Measurements from ENCODE around the gene FKBP1A. TPM values are rescaled to one million over a fixed set of nuclear protein-coding genes. Genes with fewer than 3 reads are reported as not detected.

Gene FKBP1A
- 49.2 and 57.2 TPM in 2 replicates for total RNA-seq (2011; cell fraction: chromatin; rRNA removed; ENCODE audit: low replicate concordance)
- total RNA-seq (2011; cell fraction: nucleolus; rRNA removed) = 36.9 and 40.8 TPM in 2 replicates
- 62.6 and 96.7 TPM in 2 replicates for total RNA-seq (2011; cell fraction: nucleoplasm; rRNA removed)
- total RNA-seq (2014; rRNA removed) (48.8 and 78.3 TPM in 2 replicates), total RNA-seq (2014; rRNA removed; fragmentation: Illumina TruSeq; extraction: Trizol) (69.9 and 73.3 TPM in 2 replicates), total RNA-seq (2015; rRNA removed; fragmentation: Illumina TruSeq; extraction: Trizol) (86.0 and 89.6 TPM in 2 replicates), total RNA-seq (2021) (176 and 177 TPM in 2 replicates), polyA plus RNA-seq (2011; rRNA removed) (368 and 488 TPM in 2 replicates), polyA plus RNA-seq (2014; fragmentation: Illumina TruSeq; extraction: Trizol) (451 and 502 TPM in 2 replicates), polyA plus RNA-seq (2014; fragmentation: Nextera tagmentation; extraction: Ambion mirVana) (10 to 100 TPM; 63.5 to 82.4 TPM), polyA plus RNA-seq (2014; rRNA removed) (193 and 223 TPM in 2 replicates), polyA minus RNA-seq (2011; rRNA and poly(A)+ RNA removed) (152 and 189 TPM in 2 replicates), Bru-seq, nascent RNA (percentile 92 among the genes with signal in this experiment), BruChase-seq, experiment 1, labeled RNA remaining after a 2-hour chase (percentile 96 among the genes with signal in this experiment), BruChase-seq, experiment 2, labeled RNA remaining after a 6-hour chase (percentile 95 among the genes with signal in this experiment)
- 363 and 764 TPM in 2 replicates for polyA plus RNA-seq (2011; cell fraction: cytosol; rRNA removed)
- polyA plus RNA-seq (2011; cell fraction: nucleus; rRNA removed) = 155 and 276 TPM in 2 replicates
- polyA plus RNA-seq (2012) = 216 and 222 TPM in 2 replicates
- polyA minus RNA-seq (2011; cell fraction: cytosol; rRNA and poly(A)+ RNA removed) = 74.7 and 81.8 TPM in 2 replicates
- polyA minus RNA-seq (2011; cell fraction: nucleus; rRNA and poly(A)+ RNA removed) = 17.6 and 53.8 TPM in 2 replicates
- long read RNA-seq, experiment 1, transcript FKBP1A-202 (4 exons, 747 nt) = minor isoform, 18 of 225 reads
- long read RNA-seq, experiment 1, transcript FKBP1A-203 (4 exons, 976 nt) = minor isoform, 20 of 225 reads
- long read RNA-seq, experiment 1, transcript FKBP1A-204 (5 exons, 1,622 nt) = major isoform, 164 of 225 reads
- long read RNA-seq, experiment 1, partial matches to known transcripts = 20 of 225 reads
- long read RNA-seq, experiment 1, other reads (novel, unspliced or antisense) = 3 of 225 reads
- long read RNA-seq, experiment 2, transcript FKBP1A-202 (4 exons, 747 nt) = minor isoform, 8 of 159 reads
- long read RNA-seq, experiment 2, transcript FKBP1A-203 (4 exons, 976 nt) = minor isoform, 9 of 159 reads
- long read RNA-seq, experiment 2, transcript FKBP1A-204 (5 exons, 1,622 nt) = major isoform, 129 of 159 reads
- long read RNA-seq, experiment 2, partial matches to known transcripts = 9 of 159 reads
- long read RNA-seq, experiment 2, other reads (novel, unspliced or antisense) = 3 of 159 reads
- long read RNA-seq, experiment 3, transcript FKBP1A-203 (4 exons, 976 nt) = minor isoform, 5 of 240 reads
- long read RNA-seq, experiment 3, transcript FKBP1A-204 (5 exons, 1,622 nt) = major isoform, 212 of 240 reads
- long read RNA-seq, experiment 3, transcript FKBP1A-202 (4 exons, 747 nt) = minor isoform, 6 of 240 reads
- long read RNA-seq, experiment 3, partial matches to known transcripts = 5 of 240 reads
- long read RNA-seq, experiment 3, other reads (novel, unspliced or antisense) = 11 of 240 reads

- no peaks in the 10 kb centered on the region; the same call in 1 of the 2 replicates for H3K9me3 ChIP-seq (replicated peaks; ENCODE audit: control insufficient read depth, insufficient read depth, low read depth, low read length)
- H4K20me1 ChIP-seq (replicated peaks; ENCODE audit: control insufficient read depth, insufficient read depth, low read length) = peaks cover 29% of the 10 kb centered on the region
- H3K4me3 ChIP-seq = peak within 1 kb of the TSS; percentile 93
- peak within 1 kb of the TSS; percentile 95 for H3K4me2 ChIP-seq (ENCODE audit: insufficient read depth, low read length)
- ATAC-seq = peak; percentile 95
- POLR2A ChIA-PET = interaction anchor here (0.6 to 1.8 kb wide), 7 partner anchors 11 to 111 kb away, joined by 3 to 10 read pairs (median 4); no protein-coding TSS in a partner anchor
- peak; percentile 79 for FAIRE-seq
- BruUV-seq (replicated peaks) = no TSS peak
- intact Hi-C loops (cut with micrococcal nuclease) (loop anchor here (5.0 to 10.0 kb wide), 2 partner anchors 66 to 178 kb away; partner anchors contain the start of gene SDCBP2), in situ Hi-C loops (cut with MboI) (no loop called here)
- peaks cover 14 to 23% of the 10 kb centered on the region in 2 experiments; a peak in 4 of 5 replicates for H3K4me1 ChIP-seq (replicated peaks in 1 of 2; ENCODE audit: control insufficient read depth in 2 of 2, insufficient read depth in 2 of 2, low read length in 2 of 2)
- peaks cover 4% of the 10 kb centered on the region for H3K9me1 ChIP-seq (ENCODE audit: control insufficient read depth, insufficient read depth, low read length)
- WGBS (ENCODE audit: insufficient coverage, low coverage, missing lambda C conversion rate) = 10% methylated on average over 6 of the region's 79 CpGs
- H2AFZ ChIP-seq (ENCODE audit: low read depth, low read length) = peak within 1 kb of the TSS; percentile 98
- DNase-seq (ENCODE audit: extremely low read depth in 1 of 4, low spot score in 3 of 4) = peak; percentile 87 to 92 (median 90)
- H3K79me2 ChIP-seq (ENCODE audit: control insufficient read depth, insufficient read depth, low read length) = peaks cover 54% of the 10 kb centered on the region
- H3K27ac ChIP-seq (ENCODE audit: extremely low read depth, low read depth, low read length) = peak within 1 kb of the TSS; percentile 66
- CTCF ChIA-PET (ENCODE audit: low intra/inter-chr PET ratio) = no interaction called here
- H3K36me3 ChIP-seq (ENCODE audit: control insufficient read depth, insufficient read depth, low read length) = peaks cover 29% of the 10 kb centered on the region; the same call in 2 of the 3 replicates
- peak within 1 kb of the TSS; percentile 79 to 93 for H3K9ac ChIP-seq (ENCODE audit: insufficient read depth in 1 of 2, low read depth in 2 of 2, low read length in 2 of 2)
- H3K27me3 ChIP-seq (ENCODE audit: control insufficient read depth in 2 of 2, insufficient read depth in 2 of 2, low read length in 2 of 2) = no peaks in the 10 kb centered on the region; a peak in 1 of 5 replicates
- no peak for TF ChIP-seq NFIX (CRISPR knock-in tag; IDR thresholded peaks at IDR 0.05; ENCODE audit: low read depth)
- no peak for TF ChIP-seq ZNF311 (CRISPR knock-in tag; IDR thresholded peaks at IDR 0.05)
- no peak for TF ChIP-seq SRSF7 (optimal IDR thresholded peaks at IDR 0.05; ENCODE audit: low read depth, low read length)
- TF ChIP-seq POLR2A (conservative IDR thresholded peaks at IDR 0.05) = peak; percentile 54; the same call in 1 of the 2 replicates
- TF ChIP-seq ZNF76 (CRISPR knock-in tag; IDR thresholded peaks at IDR 0.05; ENCODE audit: borderline replicate concordance) = no peak
- TF ChIP-seq CREBBP (IDR thresholded peaks at IDR 0.05; ENCODE audit: low read depth, low read length) = no peak
- TF ChIP-seq TFAM (CRISPR knock-in tag; conservative IDR thresholded peaks at IDR 0.05) = no peak
- no peak for TF ChIP-seq NFIC (IDR thresholded peaks at IDR 0.05)
- TF ChIP-seq RFX7 (CRISPR knock-in tag; IDR thresholded peaks at IDR 0.05) = no peak
- TF ChIP-seq ZNF696 (CRISPR knock-in tag; conservative IDR thresholded peaks at IDR 0.05) = no peak
- no peak for TF ChIP-seq ZNF12 (CRISPR knock-in tag; IDR thresholded peaks at IDR 0.05)
- TF ChIP-seq BRCA1 (IDR thresholded peaks at IDR 0.05) = no peak
- TF ChIP-seq BRCA1 (CRISPR knock-in tag; IDR thresholded peaks at IDR 0.05) = no peak
- TF ChIP-seq, protein P1, sequence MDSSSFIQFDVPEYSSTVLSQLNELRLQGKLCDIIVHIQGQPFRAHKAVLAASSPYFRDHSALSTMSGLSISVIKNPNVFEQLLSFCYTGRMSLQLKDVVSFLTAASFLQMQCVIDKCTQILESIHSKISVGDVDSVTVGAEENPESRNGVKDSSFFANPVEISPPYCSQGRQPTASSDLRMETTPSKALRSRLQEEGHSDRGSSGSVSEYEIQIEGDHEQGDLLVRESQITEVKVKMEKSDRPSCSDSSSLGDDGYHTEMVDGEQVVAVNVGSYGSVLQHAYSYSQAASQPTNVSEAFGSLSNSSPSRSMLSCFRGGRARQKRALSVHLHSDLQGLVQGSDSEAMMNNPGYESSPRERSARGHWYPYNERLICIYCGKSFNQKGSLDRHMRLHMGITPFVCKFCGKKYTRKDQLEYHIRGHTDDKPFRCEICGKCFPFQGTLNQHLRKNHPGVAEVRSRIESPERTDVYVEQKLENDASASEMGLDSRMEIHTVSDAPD (CRISPR knock-in tag; IDR thresholded peaks at IDR 0.05) = no peak
- TF ChIP-seq JUN (IDR thresholded peaks at IDR 0.05; ENCODE audit: borderline replicate concordance, low read depth, low read length) = no peak
- TF ChIP-seq JUN (CRISPR knock-in tag; IDR thresholded peaks at IDR 0.05; ENCODE audit: borderline replicate concordance) = no peak
Observed at GRCh38 chr20:1392693-1393506, at the start of gene FKBP1A. FKBP1A (minus strand) TSS chr20:1393054; CDS start chr20:1392998, 56 bp downstream.

Data from K562 (cell line).